ENCODE measurements around the gene PPP4R4.

The PPP4R4 gene, protein sequence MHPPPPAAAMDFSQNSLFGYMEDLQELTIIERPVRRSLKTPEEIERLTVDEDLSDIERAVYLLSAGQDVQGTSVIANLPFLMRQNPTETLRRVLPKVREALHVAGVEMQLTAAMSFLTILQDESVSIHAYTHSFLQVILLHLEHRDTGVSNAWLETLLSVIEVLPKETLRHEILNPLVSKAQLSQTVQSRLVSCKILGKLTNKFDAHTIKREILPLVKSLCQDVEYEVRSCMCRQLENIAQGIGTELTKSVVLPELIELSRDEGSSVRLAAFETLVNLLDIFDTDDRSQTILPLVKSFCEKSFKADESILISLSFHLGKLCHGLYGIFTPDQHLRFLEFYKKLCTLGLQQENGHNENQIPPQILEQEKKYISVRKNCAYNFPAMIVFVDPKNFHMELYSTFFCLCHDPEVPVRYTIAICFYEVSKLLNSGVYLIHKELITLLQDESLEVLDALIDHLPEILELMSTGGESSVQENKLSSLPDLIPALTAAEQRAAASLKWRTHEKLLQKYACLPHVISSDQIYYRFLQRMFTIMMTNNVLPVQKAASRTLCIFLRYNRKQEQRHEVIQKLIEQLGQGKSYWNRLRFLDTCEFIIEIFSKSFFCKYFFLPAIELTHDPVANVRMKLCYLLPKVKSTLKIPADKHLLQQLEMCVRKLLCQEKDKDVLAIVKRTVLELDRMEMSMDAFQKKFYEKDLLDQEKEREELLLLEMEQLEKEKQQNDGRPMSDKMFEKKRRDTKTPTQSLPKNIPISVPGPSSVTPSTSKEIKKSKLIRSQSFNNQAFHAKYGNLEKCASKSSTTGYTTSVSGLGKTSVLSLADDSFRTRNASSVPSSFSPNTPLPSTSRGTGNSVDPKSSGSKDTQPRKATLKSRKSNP

DNA sequence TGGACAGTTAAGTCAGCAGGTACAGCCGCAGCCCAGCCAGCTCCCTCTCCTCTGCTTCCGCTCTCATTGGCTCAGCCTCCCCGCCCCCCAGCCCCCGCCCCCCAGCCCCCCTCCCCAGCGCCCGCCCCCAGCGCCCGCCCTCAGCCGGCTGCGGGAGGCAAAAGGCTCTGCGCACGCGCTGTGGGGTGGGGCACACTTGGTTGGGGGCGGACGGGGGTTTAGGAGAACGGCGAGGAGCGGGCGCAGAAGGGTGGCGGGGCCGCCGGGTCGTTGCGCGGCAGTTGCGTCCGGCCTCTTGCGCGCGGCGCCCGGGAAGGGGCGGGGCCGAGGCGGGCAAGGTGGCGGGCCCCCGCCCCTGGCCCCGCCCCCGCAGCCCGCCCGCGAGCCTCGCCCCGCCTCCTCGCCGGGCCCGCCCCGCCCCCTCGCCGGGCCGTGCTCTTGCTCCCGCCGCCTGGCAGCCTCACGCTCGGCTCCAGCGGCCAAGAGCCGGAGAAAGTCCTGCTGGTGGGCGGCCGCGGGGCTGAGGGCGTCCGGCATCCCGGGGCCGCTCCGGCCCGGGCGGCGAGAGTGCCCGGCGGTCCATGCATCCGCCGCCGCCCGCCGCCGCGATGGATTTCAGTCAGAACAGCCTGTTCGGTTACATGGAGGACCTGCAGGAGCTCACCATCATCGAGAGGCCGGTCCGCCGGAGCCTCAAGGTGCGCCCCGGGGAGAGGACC, at the start of gene PPP4R4:
PPP4R4 (plus strand) TSS at position 438 of the 719 bp plus-strand sequence; CDS start at position 582, 144 bp downstream.
- DNase-seq (ENCODE audit: low read depth), result peak; percentile 36

DNA sequence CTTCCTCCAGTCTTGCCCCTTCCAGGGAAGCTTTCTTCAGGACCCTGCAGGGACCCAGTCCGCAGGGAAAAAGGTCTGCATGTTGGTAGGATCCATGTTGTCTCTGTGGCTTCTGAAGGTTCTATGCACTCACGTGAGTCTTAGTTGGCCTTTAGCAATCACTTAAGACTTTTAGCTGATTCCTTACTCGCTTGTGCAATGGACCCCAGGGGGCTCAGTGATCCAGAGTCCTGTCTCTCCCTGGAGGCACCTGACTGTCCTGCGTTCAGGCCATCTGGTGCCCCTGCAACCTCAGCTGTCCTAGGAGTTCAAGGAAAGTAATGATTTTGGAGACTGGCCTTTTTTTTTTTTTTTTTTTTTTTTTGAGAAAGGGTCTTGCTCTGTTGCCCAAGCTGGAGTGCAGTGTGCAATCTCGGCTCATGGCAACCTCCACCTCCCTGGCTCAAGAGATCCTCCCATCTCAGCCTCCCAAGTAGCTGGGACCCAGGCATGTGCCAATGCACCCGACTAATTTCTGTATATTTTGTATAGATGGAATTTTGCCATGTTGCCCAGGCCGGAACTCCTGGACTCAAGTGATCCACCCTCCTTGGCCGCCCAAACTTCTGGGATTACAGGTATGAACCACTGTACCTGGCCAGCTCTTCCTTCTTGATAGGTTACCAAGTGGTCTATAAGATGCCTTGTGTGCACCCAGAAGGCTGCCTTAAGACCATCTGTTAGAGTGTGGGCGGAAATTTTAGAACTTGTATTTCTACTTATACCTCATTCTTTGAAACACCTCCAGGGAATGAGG, 49.3 kb upstream of the PPP4R4 start:
- DNase-seq (ENCODE audit: low read depth), result no peak

DNA sequence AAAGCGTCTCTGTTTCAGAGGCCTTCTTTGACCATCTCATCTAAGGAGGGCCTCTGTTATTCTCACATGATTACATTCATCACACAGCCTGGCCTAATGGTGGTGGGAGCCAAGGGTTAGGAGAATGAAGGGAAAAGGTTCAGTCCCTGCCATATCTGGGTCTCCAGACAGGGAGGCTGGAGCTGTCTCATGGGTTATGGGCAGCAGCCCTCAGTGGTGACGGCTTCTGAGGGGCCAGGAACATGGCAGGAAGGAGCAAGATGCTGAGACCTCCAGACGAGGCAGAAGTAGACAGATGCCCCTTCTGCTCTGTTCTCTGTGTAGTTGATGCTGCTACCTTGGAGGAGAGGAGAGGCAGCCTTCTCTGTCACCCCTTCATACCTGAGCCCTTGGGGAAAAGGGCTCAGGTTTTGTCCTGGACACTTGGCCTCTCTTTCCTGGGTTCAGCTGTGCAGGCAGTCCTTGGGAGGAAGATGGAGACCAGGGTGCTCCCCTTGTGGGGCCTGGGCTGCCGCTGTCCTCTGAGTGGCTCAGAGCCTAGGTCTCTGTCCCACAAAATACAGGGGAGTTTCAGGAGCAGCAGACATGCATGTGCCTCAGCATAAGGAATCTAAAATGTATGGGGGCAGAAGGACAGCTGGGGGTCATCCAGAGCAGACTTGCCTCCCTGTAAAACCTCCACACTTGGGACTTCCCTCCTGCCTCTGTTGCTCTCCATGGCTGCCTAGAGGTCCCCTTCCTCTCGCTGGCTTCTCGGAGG, 48.3 kb upstream of the PPP4R4 start:
- DNase-seq (ENCODE audit: low read depth), result no peak

DNA sequence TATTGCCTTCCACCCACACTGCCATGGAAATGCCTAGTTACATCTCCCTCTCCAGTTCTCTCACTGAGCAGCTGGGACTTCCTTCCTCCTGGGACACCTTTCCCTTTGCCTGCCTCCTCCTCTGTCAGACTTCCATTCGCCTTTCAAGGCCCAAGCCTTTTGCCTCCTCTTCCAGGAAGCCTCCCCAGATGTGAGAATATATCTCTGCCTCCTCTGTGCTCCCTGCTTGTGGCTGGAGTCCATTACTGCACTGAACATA, 47.8 kb upstream of the PPP4R4 start:
- DNase-seq (ENCODE audit: low read depth), result no peak

DNA sequence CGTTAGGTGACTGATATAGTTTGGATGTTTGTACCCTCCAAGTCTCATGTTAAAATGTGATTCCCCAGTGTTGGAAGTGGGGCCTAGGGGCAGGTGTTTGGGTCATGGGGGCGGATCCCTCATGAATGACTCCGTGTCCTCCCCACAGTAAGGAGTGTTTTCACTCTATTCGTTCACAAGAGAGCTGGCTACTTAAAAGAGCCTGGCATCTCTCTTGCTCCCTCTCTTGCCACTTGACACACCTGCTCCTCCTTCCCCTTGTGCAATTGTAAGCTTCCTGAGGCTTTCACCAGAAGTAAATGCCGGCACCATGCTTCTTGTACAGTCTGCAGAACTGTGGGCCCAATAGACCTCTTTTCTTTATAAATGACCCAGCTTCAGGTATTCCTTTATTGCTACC, 47.3 kb upstream of the PPP4R4 start:
- DNase-seq (ENCODE audit: low read depth), result no peak

DNA sequence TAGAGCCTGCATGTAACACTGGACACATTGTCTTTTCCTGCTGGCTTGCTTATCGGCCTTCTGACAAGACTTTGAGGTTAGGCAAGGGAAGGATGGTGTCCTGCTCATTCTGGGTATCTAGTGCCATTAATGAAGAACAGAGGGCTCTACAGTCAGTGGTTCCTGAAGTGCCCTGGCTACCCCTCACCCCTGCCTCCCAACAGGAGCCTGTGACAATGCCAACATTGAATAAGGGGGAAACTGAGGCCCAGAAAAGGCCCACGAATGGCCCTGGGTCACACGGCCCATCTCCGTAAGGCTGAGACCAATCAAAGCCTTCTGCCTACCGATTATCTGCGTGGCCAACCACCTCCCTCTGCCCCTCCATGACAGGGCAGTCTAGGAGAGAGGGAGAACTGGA, 46.8 kb upstream of the PPP4R4 start:
- no peak for DNase-seq (ENCODE audit: low read depth)

DNA sequence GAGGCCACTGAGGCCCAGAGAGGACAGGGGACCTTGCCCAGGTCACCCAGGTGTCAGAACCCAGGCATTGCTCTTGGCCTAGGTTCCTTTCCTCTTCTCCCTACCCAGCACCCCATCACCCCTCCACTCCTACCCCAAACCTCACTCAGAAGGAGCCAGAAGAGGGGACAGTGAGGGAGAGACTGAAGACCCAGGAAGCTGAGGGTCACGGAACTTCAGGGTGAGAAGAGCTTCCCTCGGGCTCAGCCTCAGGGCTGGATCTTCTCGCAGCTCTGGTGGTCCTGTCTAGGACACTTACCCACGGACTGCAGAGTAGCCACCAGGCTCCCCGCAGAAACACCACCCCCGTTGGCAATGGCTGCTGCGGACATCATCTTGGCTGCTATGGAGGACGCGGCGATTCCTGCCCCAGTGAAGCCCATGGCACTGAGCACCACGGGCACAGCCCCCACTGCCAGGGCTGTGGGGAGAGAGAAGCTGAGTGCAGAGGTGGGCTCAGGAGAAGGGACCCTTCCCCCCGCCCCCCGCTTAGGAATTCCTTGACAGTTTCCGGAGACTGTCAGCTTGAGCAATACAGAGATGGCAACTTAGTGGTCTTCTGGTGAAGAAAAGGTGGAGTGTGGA, 45.8 kb upstream of the PPP4R4 start:
- DNase-seq (ENCODE audit: low read depth), result no peak

DNA sequence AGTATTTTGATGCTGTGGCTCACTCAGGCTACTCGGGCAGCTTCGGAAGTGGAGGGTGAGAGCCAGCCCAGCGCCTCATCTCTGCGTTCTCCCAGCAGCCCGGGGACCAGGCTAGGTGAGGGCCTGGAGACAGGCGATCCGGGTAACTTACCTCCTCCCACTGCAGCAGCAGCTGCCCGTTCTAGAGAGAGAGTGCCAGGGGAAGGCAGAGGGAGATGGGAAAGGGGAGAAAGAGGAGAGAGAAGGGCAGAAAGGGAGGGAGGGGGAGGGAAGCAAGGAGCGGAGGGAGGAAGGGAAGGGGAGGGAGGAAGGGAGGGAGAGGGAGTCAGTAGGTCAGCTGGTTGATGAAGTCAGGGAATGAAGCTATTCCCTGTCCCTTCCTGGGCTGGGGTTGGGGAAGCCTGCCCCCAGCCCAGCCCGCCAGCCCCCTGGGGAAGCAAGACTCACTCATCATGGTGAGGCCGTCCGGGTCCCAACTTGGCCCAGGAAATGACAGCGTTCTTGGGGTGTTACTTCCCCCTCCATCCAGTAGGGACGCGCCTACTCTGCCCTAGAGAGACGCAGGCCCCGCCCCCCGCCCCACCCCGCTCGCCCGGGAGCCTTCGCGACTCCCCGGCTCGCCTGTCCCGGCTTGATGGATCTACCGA, 44.9 kb upstream of the PPP4R4 start, which contains the start of gene IFI27L2:
IFI27L2 (minus strand) TSS at position 494 of the 647 bp plus-strand sequence; CDS start at position 454, 40 bp downstream.
- peak; percentile 82 for DNase-seq (ENCODE audit: low read depth)

DNA sequence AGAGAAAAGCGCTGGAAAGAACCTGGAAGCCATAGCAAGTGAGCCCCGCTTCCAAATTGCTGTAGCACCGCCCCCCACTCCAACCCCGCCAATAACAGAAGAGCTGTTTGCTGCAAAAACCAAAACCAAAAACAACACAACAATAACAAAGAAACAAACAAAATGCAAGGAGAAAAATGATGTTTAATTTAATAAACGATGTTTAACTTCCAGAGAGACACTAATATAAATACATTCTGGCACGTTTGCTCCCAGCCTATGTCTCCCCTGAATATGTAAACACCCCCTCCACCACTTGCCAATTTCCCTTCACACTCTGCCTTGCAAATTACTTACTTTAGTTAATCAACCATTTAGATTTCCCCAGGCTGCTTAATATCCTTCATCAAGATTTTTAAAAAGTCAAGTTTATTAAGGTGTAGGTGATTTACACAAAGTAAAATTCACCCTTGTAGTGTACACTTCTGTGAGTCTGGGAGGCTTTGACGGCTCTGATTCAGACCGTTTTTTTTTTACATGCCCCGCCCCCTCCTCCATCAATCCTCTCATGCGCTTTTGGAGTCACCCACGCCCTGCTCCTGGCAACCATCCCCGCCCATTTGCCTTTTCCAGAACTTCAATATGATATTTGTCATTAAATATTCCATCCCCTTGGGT, 44.2 kb upstream of the PPP4R4 start:
- DNase-seq (ENCODE audit: low read depth), result peak; percentile 61

DNA sequence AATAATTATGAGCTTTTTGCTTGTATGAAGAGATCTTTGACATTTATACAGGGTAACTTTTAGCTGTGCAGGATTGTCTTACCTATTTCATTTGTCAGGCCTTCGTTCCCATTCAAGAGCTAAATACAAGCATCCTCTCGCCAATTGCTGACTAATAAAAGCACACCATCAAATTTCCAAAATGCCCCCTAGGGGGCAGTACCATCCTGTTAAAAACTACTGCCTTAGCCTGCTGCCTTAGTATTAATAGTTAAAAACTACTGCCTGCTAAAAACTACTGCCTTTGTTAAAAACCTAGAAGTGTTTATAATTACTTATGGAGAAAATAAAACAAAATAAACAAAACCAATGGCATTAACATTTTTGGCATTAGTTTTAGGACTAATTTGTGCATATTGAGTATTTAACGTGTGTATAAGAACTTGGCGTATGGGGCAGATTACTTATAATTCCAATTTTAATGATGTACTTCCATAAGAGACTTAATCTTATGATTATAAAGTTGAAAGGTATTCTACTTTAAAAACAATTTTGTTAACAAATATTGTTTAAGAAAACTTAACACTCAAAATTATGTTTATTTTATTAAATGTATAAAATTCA, 41.7 kb upstream of the PPP4R4 start:
- peak; percentile 60 for DNase-seq (ENCODE audit: low read depth)

DNA sequence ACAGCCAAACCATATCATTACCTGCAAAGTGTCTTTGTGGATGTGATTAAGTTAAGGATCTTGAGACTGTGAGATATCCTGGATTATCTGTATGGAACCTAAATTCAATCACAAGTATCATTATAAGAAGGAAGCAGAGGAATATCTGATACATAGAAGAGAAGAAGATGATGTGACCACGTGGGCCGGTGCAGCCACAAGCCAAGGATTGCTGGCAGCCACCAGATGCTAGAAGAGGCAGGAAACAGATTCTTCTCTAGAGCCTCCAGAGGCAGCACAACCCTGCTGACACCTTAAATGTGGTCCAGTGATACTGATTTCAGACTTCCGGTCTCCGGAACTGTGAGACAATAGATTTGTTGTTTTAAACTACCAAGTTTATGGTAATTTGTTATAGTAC, 38.6 kb upstream of the PPP4R4 start:
- no peak for DNase-seq (ENCODE audit: low read depth)

DNA sequence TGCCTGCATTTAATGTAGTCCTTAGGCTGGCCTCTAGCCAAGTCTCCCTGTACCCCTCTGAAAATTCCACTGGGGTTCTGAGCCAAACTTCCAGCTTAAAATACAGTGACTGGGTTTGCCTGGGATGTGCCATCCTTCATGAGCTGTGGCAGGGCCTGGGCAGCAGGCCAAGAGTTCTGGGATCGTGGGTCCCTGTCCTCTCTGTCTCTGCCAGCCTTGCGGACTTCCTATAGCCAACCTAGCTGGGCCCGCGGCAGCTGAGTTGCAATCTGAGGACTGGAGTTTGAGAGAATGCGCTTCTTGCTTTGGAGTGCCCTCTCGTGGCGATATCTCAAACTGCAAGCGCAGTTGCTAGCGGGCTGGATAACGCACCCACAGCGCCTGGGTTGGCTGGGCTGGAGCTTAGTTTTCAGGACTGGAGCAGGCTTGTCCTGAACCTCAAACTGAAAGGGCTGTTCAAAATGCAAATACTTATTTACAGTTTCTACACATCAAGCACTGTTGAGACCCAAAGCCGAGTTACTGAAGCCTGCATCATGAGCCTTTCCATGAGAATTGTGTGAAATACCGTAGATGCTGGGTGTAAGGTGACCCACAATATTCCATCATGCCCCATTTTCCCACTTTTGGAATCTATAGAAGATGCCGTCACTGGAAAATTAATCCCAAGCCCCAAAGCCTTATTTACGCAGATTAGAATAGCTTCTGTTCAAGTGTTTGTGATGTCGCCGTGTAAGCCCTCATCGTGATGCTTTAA, 37.4 kb upstream of the PPP4R4 start:
- DNase-seq (ENCODE audit: low read depth), result peak; percentile 76

DNA sequence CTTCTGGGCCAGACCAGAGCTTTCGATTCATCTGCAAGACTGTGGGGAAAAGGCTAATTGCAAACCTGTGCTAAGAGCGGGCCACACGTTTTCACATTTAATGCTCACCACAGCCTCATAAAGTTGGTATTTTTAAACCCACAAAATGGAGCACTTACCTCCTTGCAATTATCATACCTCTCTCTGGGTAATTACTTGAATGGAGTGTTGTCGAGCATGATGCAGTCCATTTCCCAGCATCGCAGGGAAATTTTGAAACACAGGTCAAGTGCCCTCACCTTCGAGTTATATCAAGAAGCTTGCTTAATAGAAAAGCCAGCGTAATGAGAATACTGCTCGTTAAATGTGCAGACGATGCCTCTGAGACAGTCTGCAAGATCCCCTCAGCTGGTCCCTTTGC, 35.9 kb upstream of the PPP4R4 start:
- DNase-seq (ENCODE audit: low read depth), result no peak

DNA sequence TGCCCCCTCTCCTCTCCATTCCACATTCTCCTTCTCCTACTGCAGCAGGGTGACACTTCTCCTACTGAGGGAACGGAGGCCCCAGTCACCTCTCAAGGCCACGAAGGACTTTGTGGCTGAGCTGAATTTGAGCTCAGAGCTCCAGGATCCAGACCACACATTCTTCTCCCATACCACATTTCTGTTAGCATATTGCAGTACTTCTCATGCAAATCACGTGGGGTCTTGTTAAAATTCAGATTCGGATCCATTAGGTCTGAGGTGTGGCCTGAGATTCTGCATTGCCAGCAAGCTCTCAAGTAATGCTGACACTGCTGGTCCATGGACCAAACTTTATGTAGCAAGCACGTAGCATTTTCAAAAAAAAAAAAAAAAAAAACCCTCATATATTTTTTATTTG, 35.1 kb upstream of the PPP4R4 start:
- no peak for DNase-seq (ENCODE audit: low read depth)

DNA sequence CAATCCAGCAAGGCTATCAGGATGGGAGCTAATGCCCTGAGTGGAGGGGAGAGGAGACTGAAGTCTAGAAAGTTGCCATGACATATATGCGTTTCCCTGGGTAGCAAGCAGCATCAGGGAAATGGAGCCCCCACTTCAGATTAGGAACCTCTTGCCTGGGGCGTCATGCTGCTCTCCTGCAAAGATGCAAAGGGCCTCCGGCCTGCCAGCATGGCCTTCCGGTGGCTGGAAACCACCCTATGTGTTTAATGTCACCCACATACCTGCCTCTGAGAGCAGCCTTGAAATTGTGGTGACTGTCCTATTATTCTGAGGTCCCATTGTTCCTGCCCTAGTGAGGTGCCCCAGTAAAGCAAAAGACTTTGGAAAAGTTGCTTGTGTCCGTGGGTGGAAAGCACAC, 34.7 kb upstream of the PPP4R4 start:
- DNase-seq (ENCODE audit: low read depth), result no peak

DNA sequence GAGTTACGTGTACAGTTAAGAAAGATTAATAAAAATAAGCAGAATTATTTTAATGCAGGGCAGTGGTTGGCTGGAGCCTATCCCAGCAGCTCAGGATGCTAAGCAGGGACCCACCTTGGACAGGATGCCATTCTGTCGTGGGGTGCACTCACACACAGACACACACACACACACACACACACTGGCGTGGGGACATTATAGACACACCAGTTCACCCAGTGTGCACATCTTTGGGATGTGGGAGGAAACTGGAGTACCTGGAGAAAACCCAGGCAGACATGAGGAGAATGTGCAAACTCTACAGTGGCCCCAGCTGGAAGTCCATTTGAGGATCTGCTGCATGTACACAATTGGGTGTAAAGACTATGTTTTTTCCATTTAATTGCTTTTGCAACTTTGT, 31.9 kb upstream of the PPP4R4 start:
- DNase-seq (ENCODE audit: low read depth), result no peak

DNA sequence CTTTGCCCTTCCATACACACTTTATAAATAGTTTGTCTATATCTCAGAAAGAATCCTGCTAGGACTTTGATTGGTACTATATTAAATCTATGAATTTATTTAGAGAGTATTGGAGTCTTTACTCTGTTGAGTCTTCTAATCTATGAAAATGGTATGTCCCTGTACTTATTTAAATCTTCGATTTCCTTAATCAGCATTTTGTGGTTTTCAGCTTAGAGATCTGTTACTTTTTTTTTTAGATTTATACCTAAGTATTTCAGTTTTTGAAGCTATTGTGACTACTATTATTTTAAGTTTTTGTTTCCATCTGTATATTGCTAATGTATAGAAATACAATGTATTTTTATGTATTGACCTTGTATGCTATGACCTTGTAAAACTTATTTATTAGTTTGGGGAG, 31.3 kb upstream of the PPP4R4 start:
- no peak for DNase-seq (ENCODE audit: low read depth)

DNA sequence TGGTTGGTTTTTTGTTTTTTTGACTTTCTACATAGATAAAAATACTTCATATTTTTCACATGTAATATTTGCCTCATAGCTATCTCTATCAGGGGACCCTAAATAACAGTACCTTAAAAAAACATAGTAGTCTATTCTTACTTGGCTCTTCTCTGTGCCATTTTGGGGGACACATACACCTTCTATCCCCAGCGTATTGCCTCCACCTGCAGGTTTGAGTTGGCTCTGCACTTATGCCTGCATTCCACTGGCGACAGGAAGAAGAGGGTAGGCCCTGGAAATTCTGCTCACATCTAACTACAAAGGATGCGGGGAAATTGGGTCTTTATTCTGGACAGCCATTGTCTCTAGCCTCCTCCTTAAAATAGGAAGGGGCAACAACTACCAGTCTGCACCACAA, 30.9 kb upstream of the PPP4R4 start:
- DNase-seq (ENCODE audit: low read depth), result no peak
